ENCODE data around the gene ARL4A.

The ARL4A gene

GRCh38 chr7:12725575-12726316, 38.3 kb downstream of the ARL4A start:
- DNase-seq (ENCODE audit: low spot score), result no peak

- DNase-seq (ENCODE audit: low spot score), result no peak
Measured at GRCh38 chr7:12726908-12727307, 39.5 kb downstream of the ARL4A start.

- no peak for DNase-seq (ENCODE audit: low spot score)
Measured at GRCh38 chr7:12727455-12728191, 40.2 kb downstream of the ARL4A start.

GRCh38 chr7:12728192-12728538, 40.7 kb downstream of the ARL4A start:
- DNase-seq (ENCODE audit: low spot score), result no peak

GRCh38 chr7:12729112-12729511, 41.7 kb downstream of the ARL4A start:
- peak; percentile 41 for DNase-seq (ENCODE audit: low spot score)

- DNase-seq (ENCODE audit: low spot score), result no peak
Measured at GRCh38 chr7:12730523-12730922, 43.1 kb downstream of the ARL4A start.

GRCh38 chr7:12731214-12731656, 43.8 kb downstream of the ARL4A start:
- peak; percentile 35 for DNase-seq (ENCODE audit: low spot score)

GRCh38 chr7:12731775-12732174, 44.3 kb downstream of the ARL4A start:
- DNase-seq (ENCODE audit: low spot score), result no peak

- no peak for DNase-seq (ENCODE audit: low spot score)
Measured at GRCh38 chr7:12732428-12732827, 45.0 kb downstream of the ARL4A start.

- DNase-seq (ENCODE audit: low spot score), result no peak
Measured at GRCh38 chr7:12735923-12736322, 48.5 kb downstream of the ARL4A start.

- no peak for DNase-seq (ENCODE audit: low spot score)
Measured at GRCh38 chr7:12737373-12737772, 49.9 kb downstream of the ARL4A start.

GRCh38 chr7:12737836-12738235, 50.4 kb downstream of the ARL4A start:
- DNase-seq (ENCODE audit: low spot score), result no peak

- DNase-seq (ENCODE audit: low spot score), result no peak
Measured at GRCh38 chr7:12738665-12739064, 51.2 kb downstream of the ARL4A start.

Data from SW480 (cell line).